Ovary (tissue), 3 donors: ENCODE data around the gene TVP23C.

Experiments
- CTCF ChIP-seq, 3 donors: fragments of 450-650 bp in 2 of 3; fragments of 200-600 bp in 1 of 3; IDR thresholded peaks; one replicate each; pipeline versions ENCODE4 v1.5.1 to v1.8.0; 2016 to 2022; ENCODE audit warnings: antibody characterized with exemption in 3 of 3, mild to moderate bottlenecking in 1 of 3
- EP300 ChIP-seq: sonication (generic); formaldehyde crosslinking; IDR thresholded peaks from one replicate; pipeline ENCODE4 v1.6.1; 2017; ENCODE audit warnings: antibody characterized with exemption
- donor health status: DM: no; HTN: no; CAD: no.

GRCh38 chr17:15510361-15510760, 52.9 kb downstream of the TVP23C start:
- TF ChIP-seq CTCF (IDR thresholded peaks at IDR 0.05) (no peak), EP300 (no peak)
